ENCODE measurements around the gene KLHL33.

KLHL33 gene

GRCh38 chr14:20384321-20384720 is 51.6 kb downstream of the KLHL33 start (continued):
- TF ChIP-seq GLI4 (tag by site-specific recombination; IDR thresholded peaks at IDR 0.05), result no peak
- no peak for TF ChIP-seq ZXDB (tag by site-specific recombination; IDR thresholded peaks at IDR 0.05)

GRCh38 chr14:20383636-20384035 is 52.3 kb downstream of the KLHL33 start:
- no peaks in the 10 kb centered on the region for H3K9me3 ChIP-seq (ENCODE audit: control insufficient read depth, insufficient read depth, low read depth, low read length)
- POLR2A ChIA-PET, result interaction anchor here (1.5 kb wide), 1 partner anchor 42 kb away, joined by 3 read pairs; no protein-coding TSS in a partner anchor
- TF ChIP-seq ZNF10 (tag by site-specific recombination; IDR thresholded peaks at IDR 0.05), result no peak
- TF ChIP-seq ZNF16 (tag by site-specific recombination; IDR thresholded peaks at IDR 0.05; ENCODE audit: low read depth), result no peak
- TF ChIP-seq ZNF701 (tag by site-specific recombination; IDR thresholded peaks at IDR 0.05), result no peak
- TF ChIP-seq ZNF561 (tag by site-specific recombination; IDR thresholded peaks at IDR 0.05; ENCODE audit: borderline replicate concordance), result no peak
- no peak for TF ChIP-seq ZBTB48 (tag by site-specific recombination; IDR thresholded peaks at IDR 0.05)
- TF ChIP-seq ZNF221 (tag by site-specific recombination; IDR thresholded peaks at IDR 0.05; ENCODE audit: borderline replicate concordance), result no peak
- TF ChIP-seq ZNF48 (tag by site-specific recombination; IDR thresholded peaks at IDR 0.05), result no peak
- no peak for TF ChIP-seq ZNF341 (tag by site-specific recombination; IDR thresholded peaks at IDR 0.05; ENCODE audit: low read depth)
- no peak for TF ChIP-seq ZBTB7A (tag by site-specific recombination; IDR thresholded peaks at IDR 0.05; ENCODE audit: low read depth)
- TF ChIP-seq ZNF555 (tag by site-specific recombination; conservative IDR thresholded peaks at IDR 0.05), result no peak
- no peak for TF ChIP-seq TSHZ1 (tag by site-specific recombination; IDR thresholded peaks at IDR 0.05; ENCODE audit: borderline replicate concordance)
- TF ChIP-seq ZNF138 (tag by site-specific recombination; IDR thresholded peaks at IDR 0.05; ENCODE audit: borderline replicate concordance), result no peak
- TF ChIP-seq ZNF677 (tag by site-specific recombination; IDR thresholded peaks at IDR 0.05), result no peak
- no peak for TF ChIP-seq ZFHX2 (tag by site-specific recombination; conservative IDR thresholded peaks at IDR 0.05)
- TF ChIP-seq HOXD13 (CRISPR knock-in tag; IDR thresholded peaks at IDR 0.05; ENCODE audit: borderline replicate concordance), result no peak
- TF ChIP-seq ZNF214 (tag by site-specific recombination; IDR thresholded peaks at IDR 0.05; ENCODE audit: borderline replicate concordance), result no peak
- TF ChIP-seq ZNF639 (tag by site-specific recombination; IDR thresholded peaks at IDR 0.05), result no peak
- H3K4me1 ChIP-seq (ENCODE audit: control insufficient read depth, insufficient read depth, low read length), result no peaks in the 10 kb centered on the region; the same call in 1 of the 2 replicates
- H3K27ac ChIP-seq (ENCODE audit: extremely low read depth, low read depth, low read length), result no peak overlapping the region
- peaks cover 10 to 89% of the 10 kb centered on the region in 2 experiments; a peak in 2 of 3 replicates for H3K36me3 ChIP-seq (ENCODE audit: control insufficient read depth in 2 of 2, insufficient read depth in 1 of 2, low read length in 2 of 2)
- H3K4me3 ChIP-seq (ENCODE audit: low read depth, low read length), result no peak overlapping the region
- CTCF ChIA-PET, result no interaction called here

GRCh38 chr14:20383032-20383431 is 52.9 kb downstream of the KLHL33 start:
- ChIA-PET POLR2A (no interaction called here), CTCF (no interaction called here)
- H3K4me3 ChIP-seq (ENCODE audit: low read depth, low read length), result no peak overlapping the region
- H3K27ac ChIP-seq (ENCODE audit: extremely low read depth, low read depth, low read length), result no peak overlapping the region
- TF ChIP-seq ZNF660 (tag by site-specific recombination; IDR thresholded peaks at IDR 0.05), result no peak
- no peak for TF ChIP-seq SP7 (tag by site-specific recombination; IDR thresholded peaks at IDR 0.05)
- H3K4me1 ChIP-seq (ENCODE audit: control insufficient read depth, insufficient read depth, low read length), result no peaks in the 10 kb centered on the region; the same call in 1 of the 2 replicates
- no peaks in the 10 kb centered on the region for H3K9me3 ChIP-seq (ENCODE audit: control insufficient read depth, insufficient read depth, low read depth, low read length)
- peaks cover 10 to 89% of the 10 kb centered on the region in 2 experiments; a peak in 2 of 3 replicates for H3K36me3 ChIP-seq (ENCODE audit: control insufficient read depth in 2 of 2, insufficient read depth in 1 of 2, low read length in 2 of 2)
